GM19324 (cell line): ENCODE data around the gene GTF2H1.
A peak's percentile ranks its signal among the peaks of the same experiment; 100 is the strongest.
"Not testable (repeated sequence)": the region's sequence is repeated elsewhere in the genome, so short reads cannot be mapped to it uniquely, and the experiment has no call there.

Source experiments
- ATAC-seq: cut with Tn5 transposase; IDR thresholded peaks from one replicate; pipeline ENCODE4 v1.9.1; 2021; ENCODE audit warnings: mild to moderate bottlenecking, moderate library complexity; ENCODE audit not compliant: unreplicated experiment, low FRiP score

GTF2H1 gene

GRCh38 chr11:18369398-18369797, 47.0 kb downstream of the GTF2H1 start:
- ATAC-seq, result no peak

DNA sequence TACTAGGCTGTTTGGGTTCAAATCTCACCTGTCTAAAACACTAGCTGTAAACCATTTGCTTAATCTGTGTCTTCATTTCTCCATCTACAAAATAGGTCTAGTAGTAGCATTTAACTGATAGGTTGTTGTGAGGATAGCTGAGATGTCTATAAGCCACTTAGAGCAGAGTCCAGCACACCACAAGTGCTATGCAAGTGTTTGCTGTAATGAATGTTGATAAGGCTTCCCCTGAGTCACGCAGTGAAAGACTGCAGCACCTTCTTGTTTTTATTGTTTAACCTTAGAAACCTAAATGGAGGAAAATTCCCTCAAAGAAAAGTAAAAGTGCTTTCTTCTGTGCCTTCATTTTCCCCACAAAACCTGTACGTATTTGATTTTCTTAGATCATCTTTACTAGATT, 48.9 kb downstream of the GTF2H1 start:
- ATAC-seq, result no peak

- ATAC-seq, result no peak
Measured at GRCh38 chr11:18372201-18372600, 49.8 kb downstream of the GTF2H1 start.

DNA sequence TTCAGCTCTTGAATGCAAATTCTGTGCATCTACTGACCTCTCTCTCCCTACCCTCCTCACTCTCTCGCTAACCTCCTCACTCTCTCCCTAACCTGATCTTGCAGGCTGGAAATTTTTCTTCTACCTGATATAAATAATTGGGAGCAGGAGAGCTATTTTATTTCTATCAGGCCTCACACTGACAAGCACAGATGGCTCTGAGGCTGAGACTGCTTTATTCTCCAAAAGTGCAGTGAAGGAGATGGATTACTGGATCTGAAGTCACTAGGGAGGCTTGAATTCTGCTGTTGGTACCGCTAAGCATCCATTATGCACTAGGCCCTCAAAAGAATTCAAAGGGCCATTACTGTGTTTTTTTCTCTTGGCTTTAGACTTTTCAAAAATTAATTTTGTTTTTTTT, 52.6 kb downstream of the GTF2H1 start:
- no peak for ATAC-seq

- ATAC-seq, result no peak
Measured at GRCh38 chr11:18375941-18376340, 53.6 kb downstream of the GTF2H1 start.

- ATAC-seq, result no peak
Measured at GRCh38 chr11:18379201-18379600, 56.8 kb downstream of the GTF2H1 start.

DNA sequence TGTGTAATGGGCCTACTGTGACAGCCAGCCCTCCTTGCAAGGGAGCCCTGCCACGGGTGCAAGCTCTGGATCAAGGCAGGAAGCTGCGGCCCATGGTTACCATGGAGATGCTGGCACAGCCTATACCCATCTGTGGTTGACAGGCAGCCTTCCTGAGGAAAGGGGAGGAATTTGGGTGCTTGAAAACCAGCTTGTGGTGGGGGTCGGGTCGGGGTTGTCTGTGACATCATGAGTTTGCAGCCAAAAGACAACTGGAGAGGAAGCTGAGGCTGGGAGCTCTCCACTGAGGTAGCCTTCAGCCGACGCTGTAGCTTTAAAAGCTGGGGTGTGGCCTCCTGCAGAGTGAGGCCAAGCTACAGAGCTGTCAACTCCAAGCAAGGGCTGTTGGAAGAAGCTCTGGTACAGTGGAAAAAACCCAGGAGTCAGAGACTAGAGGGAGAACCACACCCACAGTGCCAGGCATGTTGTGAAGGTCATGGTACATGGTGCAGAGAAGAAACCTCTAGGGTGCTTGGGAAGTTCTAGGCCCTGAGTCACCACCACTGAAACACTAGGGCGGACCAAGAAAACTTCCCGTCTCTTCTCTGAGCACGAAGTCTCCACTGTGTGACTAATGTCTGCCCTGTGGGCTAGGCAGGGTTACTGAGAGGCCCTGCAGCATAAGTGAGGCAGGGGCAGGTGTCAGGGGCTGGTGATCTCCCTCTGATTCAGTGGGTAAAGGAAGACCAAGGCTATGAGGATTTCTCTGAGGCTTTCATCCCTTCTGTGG, 61.2 kb downstream of the GTF2H1 start:
- peak; percentile 65 for ATAC-seq

DNA sequence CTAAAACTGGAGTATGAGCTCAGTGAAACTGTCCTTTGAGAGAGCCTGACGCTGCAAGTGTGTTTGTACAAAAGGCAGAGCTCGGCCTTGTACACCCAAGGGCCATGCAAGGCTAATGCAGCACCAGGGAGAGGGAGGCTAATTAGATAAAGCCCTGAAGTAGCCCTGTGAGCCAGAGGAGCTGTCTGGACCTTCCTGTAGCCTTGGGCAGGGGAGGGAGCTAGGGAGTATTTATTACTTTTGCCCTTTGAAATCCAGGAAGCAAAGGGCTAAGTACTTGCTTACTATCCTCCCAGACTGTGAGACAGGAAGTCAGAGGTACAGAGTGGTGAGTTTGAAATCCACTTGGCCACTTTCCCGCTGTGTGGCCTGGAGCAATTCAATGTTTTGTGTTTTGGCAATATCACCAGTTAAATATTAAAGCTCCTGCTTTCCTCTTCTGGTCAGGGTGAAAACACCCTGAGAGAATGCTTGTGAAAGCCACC, 61.8 kb downstream of the GTF2H1 start:
- peak; percentile 43 for ATAC-seq

DNA sequence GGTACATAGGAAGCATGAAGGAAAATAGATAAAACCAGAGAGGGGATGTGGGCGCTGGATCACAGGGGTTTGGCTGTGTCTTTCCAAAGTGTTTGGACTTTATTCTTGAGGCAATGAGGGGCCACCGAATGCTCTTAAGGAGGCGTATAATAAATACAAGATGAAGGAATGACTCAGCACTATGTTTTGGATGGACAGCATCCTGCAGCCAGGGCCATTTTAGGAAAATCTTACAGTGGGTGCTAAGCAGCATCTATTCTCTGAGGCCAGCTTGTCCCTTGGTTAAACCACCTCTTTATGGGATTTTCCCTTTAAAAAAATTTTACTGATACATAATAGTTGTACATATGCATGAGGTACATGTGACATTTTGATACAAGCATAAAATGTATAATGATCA, 67.7 kb downstream of the GTF2H1 start:
- no peak for ATAC-seq

GRCh38 chr11:18392434-18393321, 70.3 kb downstream of the GTF2H1 start:
- no peak for ATAC-seq

- no peak for ATAC-seq
Measured at GRCh38 chr11:18393581-18394274, 71.4 kb downstream of the GTF2H1 start.

DNA sequence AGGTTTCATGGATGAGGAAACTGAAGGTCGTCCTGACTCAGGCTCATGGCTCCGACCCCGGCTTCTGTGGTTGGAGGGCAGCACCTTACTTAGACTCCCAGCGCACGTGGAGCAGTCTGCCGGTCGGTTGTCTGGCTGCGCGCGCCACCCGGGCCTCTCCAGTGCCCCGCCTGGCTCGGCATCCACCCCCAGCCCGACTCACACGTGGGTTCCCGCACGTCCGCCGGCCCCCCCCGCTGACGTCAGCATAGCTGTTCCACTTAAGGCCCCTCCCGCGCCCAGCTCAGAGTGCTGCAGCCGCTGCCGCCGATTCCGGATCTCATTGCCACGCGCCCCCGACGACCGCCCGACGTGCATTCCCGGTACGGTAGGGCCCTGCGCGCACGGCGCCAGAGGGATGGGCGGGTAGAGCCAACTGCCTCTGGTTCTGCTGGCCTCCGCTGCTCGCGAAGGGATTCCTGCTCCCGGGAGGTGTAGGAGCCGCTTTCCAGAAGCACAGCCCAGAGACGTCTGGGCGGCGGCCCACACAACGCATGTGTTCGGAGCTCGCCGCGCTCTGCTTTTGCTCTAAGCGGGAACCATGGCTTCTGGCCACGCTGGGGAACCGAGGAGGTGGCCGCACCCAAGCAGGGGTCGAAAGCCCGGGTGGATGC, 72.0 kb downstream of the GTF2H1 start, which contains the start of gene LDHA:
Gene LDHA (plus strand): TSS at position 289 of the 653 bp plus-strand sequence. CDS start 2,280 bp downstream, outside the sequence.
- ATAC-seq, result peak; percentile 65

GRCh38 chr11:18394928-18395734, 72.8 kb downstream of the GTF2H1 start:
- ATAC-seq, result no peak

- ATAC-seq, result peak; percentile 87
Measured at GRCh38 chr11:18395735-18396504, 73.6 kb downstream of the GTF2H1 start.

DNA sequence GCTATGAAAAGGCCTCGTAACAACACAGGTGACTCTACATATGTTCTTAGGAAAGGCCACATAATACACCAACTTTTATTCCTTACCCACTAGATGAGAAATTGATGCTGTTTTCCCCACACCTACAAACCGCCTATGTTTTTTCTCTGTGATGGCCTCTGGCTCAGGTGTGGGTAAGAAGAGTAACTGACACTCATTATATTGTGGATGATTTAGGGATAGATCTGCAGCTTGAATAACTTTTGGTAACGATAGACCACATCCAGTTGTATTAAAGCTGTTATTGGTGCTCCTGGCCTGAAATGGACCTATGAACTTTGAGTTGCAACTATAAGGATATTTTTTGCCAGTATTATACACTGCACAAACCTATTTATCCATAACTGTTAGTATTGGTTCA, 75.6 kb downstream of the GTF2H1 start:
- no peak for ATAC-seq

DNA sequence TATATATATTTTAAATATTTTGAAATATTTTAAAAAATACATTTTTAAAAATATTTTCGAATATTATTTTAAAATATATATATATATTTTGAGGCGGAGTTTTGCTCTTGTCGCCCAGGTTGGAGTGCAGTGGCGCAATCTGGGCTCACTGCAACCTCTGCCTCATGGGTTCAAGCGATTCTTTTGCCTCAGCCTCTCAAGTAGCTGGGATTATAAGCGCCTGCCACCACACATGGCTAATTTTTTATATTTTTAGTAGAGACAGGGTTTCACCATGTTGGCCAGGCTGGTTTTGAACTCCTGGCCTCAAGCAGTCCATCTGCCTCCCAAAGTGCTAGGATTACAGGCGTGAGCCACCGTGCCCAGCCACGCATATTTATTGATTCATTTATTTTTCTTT, 78.7 kb downstream of the GTF2H1 start:
- ATAC-seq, result not testable (repeated sequence)

- no peak for ATAC-seq
Measured at GRCh38 chr11:18404062-18404461, 81.7 kb downstream of the GTF2H1 start.

GRCh38 chr11:18407400-18407799, 85.0 kb downstream of the GTF2H1 start:
- ATAC-seq, result not testable (repeated sequence)
